HepG2 (cell line): Measurements from ENCODE around the gene UBE2QL1.

Experiments
- CTCF ChIP-seq: sonication (generic); formaldehyde crosslinking; IDR thresholded peaks from 2 replicates; pipeline ENCODE4 v1.5.0; 2020; ENCODE audit warnings: mild to moderate bottlenecking, missing genetic modification reagents, moderate library complexity
- POLR2AphosphoS2 ChIP-seq: IDR thresholded peaks from 2 replicates; pipeline ENCODE4 v1.6.1; 2011; ENCODE audit warnings: low read depth, low read length, improper control_type of control experiment
- ZNF547 ChIP-seq: sonication (generic); formaldehyde crosslinking; IDR thresholded peaks from 2 replicates; pipeline ENCODE4 v1.5.1; 2020; ENCODE audit warnings: mild to moderate bottlenecking, missing genetic modification reagents

- peak; percentile 73 for TF ChIP-seq CTCF (CRISPR knock-in tag)
- TF ChIP-seq POLR2AphosphoS2: no peak
- TF ChIP-seq ZNF547 (CRISPR knock-in tag): no peak
These were observed 13.3 kb upstream of the UBE2QL1 start for GRCh38 chr5:6435356-6435755.
